GM21526 (cell line): Measurements from ENCODE around the gene APOL2.
"Not testable (repeated sequence)": the region's sequence is repeated elsewhere in the genome, so short reads cannot be mapped to it uniquely, and the experiment has no call there.

Source experiments
- ATAC-seq: cut with Tn5 transposase; IDR thresholded peaks from one replicate; pipeline ENCODE4 v1.9.1; 2021; ENCODE audit warnings: moderate library complexity; ENCODE audit not compliant: unreplicated experiment, low FRiP score

The APOL2 gene

DNA sequence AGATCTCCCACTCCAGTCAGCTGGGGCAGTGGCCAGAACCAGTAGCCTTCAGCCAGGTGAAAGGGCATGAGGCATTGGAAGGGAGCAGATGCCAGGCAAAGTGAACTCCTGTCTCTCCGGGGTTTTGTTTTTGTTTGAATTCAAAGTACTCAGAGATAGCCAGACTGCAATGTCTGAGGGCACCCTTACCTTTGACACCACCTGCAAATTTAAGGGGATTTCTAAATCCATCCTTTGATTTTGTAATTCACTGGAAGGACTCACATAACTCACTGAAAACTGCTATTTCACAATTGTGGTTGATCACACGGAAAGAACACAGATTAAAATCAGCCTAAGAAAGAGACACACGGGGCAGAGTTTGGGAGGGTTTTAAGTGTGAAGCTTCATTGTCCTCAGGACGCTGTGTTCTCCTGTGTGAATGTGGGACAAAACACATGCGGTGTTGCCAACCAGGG lies 23.9 kb upstream of the APOL2 start:
- not testable (repeated sequence) for ATAC-seq

DNA sequence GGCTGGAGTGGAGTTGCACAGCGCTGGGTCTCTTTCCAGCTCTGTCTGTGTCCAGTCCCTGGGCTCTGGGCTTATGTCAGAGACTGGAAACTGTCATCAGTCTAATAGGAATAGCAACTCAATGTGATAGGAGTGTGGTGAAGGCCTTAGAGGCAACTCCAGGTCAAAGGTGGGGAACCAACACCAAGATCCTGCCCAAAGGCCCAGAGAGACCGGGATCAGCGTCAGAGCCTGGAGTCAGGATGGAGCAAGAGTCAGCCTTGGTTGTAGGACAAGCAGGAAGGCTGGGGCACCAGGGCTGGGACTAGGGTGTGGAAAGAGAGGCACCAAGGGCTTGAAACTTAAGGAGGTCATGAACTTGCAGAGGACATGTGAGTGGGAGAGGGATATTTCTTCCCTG lies 23.0 kb upstream of the APOL2 start:
- ATAC-seq = not testable (repeated sequence)

DNA sequence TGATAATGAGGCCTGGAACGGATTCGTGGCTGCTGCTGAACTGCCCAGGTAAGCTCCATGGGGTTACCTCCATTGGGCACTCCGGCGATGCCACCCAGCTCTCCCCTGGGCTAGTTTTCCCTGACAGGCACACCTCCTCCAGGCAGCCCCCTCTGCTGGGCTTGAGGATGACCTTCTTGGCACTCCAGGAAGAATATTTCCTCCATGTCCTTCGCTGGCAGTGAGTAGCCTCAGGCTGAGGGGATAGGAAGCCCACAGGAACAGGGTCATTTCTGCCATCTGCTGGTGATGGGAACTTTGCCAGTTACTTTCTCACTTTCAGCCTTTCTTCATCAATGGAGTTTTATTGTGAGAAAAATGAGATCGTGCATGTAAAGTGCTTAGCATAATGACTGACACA lies 22.3 kb upstream of the APOL2 start:
- ATAC-seq = not testable (repeated sequence)

DNA sequence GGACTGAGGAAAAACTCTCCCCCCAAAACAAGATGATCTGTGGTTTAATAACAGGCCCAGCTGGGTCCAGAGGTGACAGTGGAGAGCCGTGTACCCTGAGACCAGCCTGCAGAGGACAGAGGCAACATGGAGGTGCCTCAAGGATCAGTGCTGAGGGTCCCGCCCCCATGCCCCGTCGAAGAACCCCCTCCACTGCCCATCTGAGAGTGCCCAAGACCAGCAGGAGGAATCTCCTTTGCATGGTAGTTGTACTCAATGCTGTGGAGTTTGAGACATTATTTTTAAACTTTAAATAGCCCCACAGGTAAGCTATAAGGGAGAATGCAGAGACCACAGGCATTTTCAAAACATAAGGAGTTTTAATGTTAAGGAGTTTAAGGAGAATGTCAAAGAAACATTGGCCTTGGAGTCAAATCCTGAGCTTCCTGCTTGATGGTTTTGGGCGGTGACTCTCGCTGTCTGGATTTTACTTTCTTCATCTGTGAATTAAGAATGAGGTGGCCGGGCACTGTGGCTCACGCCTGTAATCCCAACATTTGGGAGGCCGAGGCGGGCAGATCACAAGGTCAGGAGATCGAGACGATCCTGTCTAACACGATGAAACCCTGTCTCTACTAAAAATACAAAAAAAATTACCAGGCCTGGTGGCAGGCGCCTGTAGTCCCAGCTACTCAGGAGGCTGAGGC lies 20.4 kb upstream of the APOL2 start:
- ATAC-seq = no peak

DNA sequence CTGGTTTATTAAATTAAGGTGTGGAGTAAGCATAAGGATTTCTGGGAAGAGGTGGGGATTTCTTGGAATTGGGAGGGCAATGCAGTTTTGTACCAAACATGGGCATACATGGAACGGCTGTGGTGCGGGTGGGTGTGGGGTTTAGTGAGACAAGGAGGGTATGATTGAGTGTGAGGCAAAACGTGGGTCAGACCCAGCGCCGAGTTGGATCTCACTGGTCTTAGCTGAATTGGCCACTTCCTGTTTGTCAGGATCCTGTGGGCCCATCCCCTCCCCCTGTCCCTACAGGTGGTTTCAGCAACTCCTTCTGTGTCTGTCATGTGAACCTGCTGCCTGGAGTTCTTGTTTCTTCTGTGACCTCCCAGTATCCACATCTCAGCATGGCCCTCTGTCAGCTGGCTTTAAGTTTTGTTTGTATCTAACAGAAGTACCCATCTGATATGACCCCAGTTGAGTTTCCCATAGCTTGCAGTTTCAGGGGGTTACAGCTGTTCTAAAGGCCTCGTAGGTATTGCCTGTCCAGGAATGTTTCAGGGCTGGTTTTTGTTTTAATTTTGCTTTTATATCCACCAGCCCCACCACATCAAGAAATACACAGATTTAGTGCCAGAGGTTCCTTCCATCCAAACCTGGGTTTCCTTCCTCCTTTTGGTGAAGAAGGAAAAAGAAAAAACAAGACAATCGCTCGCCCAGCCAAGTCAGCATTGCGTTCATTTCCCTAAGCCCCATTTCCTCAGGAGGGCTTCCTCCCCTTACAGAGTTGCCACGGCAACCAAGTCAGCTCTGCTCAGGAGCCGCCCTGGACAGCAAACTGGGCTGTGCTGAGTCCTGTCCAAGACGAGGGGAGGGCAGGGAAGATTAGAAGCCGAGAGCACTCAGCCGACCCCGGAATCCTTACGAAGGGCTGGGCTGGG lies 19.6 kb upstream of the APOL2 start:
- no peak for ATAC-seq

DNA sequence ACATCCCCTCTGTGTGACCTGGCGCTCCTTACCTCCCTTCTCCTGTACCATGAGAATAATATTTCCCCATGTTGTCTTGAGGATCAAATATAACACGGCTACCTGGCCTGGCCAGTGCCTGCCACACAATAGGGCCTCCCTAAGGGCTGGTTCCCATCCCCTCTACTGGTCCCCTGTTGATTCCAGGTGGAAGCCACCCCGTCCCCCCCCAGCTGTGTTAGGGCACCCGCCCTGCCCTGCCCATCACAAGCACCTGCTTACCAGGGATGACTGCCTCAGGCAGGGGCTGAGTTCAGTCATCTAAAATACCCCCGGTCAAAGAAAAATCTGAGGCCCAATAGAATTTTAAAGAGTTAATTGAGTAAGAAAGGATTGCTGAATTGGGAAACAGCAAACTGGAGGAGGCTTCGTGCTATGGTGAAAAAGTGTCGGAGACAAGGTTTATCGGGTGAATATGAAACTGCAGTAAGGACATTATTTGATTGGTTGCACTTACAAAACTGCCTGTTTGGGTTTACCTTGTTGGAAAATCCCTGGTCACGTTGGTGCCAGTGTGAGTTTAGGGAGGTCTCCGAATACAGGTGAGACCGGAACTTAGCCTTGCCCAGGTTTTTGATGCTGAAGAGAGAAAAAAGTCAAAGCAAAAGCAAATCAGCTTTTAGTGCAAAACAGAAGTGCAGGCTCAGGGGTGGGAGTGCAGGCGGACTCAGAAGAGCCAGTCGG lies 18.8 kb upstream of the APOL2 start:
- no peak for ATAC-seq

DNA sequence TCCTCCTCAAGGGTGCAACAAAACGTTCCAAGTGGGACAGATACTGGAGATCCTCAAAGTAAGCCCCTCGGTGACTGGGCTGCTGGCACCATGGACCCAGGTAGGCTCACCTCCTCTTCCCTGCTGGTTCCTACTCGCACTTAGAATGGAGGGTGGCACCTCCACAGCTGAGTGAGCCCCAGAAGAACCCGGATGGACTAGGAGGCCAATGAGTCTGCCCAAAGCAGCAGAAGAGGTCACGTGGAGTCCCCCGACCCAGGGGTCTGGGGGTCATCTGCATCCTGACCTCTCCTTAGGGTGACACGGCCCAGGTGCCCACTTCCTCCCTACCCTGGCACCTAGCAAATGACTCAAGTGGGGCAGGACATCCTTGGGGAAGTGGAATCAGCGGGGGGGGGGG lies 18.0 kb upstream of the APOL2 start:
- no peak for ATAC-seq

DNA sequence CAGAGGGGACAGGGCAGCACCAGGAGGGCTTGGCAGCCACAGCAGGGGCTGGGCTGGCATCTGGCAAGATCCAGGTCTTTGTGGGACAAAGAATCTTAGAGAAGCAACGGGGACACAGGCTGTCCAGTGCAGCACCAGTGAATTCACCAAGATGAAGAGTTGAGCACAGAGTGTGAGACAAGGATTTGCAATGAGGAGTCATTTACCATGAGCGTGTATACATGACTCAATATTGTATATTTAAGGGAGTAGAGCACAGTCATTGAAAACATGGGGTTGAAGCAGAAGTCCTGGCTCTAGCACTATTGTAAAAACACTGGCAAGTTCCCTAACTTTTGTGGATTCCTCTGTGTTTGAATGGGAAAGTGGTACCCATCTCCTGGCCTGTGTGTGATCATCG lies 17.2 kb upstream of the APOL2 start:
- no peak for ATAC-seq

DNA sequence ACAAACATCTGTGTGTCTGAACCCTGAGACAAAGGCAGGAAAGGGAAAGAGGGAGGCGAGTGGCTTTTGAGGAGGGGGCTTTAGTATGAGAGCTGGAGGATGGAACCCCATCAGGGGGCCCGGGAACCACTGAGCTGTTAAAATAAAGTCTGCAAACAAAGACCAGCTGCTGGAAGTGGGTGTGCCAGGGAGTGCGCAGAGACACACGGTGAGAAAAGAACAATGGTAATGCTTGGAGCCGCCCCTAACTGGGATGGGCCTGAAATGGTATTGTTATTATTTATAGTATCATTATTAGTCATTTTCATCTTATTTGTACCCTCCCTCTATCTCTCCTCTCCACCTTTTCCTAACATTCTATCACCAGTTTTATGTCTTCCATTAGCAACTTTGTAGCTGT lies 16.2 kb upstream of the APOL2 start:
- not testable (repeated sequence) for ATAC-seq

DNA sequence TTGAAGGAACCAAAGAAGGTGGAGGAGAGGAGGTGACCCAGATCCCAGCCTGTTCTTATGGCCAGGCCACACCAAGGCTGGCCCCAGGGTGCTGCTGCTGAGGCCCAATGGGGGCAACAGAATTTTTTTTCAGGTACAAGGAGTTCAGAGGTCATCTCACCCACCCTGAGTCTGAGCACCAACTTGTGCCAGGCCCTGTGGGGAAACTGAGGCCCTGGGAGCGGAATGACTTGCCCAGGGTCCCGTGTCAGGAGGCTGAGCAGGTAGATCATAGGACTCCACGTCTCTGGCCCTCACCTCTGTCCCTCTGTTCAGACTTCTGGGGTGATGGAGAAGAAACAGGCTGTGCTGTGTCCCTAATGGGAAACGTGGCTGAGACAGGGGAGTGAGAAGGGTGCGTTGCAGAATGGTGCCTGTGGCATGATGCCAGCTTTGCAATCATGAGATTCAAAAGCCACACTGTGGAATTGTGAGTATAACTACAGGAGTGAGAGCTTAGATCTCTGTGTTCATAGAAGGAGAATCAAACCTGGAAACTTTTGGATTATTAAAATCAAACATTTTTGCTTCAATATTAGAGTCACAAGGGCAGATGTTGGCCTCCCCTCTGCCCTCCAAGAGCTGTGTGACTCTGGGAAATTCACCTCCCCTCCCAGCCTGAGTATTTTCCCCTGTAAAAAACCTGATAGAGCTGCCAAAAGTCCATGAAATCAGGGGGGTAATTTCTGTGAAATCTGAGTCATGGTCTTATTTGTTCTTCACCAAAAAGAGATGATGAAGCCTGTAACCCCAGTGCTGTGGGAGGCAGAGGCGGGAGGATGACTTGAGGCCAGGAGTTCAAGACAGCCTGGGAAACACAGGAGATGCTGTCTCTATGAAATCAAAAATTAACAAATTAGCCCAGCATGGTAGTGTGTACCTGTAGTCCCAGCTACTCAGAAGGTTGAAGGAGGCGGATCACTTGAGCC lies 14.5 kb upstream of the APOL2 start:
- ATAC-seq = no peak

DNA sequence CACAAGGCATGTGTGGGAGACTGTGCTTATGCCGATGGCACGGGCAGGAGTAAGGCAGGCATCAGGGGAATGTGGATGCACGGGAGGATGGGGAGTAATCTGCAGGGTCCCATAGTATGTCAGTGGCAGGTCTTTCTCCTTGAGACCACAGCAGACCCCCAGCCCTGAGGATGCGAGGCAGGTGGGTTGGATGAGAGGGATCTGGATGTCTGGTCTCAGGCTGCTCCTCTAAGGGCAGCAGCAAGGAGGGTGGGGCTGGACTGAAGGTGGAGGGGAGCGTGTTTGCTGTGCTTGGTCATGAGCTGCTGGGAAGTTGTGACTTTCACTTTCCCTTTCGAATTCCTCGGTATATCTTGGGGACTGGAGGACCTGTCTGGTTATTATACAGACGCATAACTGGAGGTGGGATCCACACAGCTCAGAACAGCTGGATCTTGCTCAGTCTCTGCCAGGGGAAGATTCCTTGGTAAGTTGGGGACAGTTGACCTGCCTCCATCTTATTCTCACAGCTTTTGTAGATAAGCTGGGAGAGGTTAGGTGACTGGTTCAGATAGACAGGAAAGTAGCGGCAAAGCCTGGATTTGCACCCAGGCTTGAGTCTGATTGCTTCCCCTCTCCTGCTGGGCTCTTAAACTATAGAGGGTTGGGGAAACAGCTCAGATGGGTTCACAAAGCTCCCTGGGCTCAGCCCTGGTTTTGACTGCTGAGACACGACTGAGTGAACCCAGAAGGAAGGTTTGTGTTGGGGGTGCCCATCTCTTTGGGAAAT lies 13.6 kb upstream of the APOL2 start, which contains the start of gene APOL1:
Gene APOL1, plus strand, starts transcription at position 380 of the 769 bp plus-strand sequence. CDS start 1,823 bp downstream, outside the sequence.
- ATAC-seq = no peak

DNA sequence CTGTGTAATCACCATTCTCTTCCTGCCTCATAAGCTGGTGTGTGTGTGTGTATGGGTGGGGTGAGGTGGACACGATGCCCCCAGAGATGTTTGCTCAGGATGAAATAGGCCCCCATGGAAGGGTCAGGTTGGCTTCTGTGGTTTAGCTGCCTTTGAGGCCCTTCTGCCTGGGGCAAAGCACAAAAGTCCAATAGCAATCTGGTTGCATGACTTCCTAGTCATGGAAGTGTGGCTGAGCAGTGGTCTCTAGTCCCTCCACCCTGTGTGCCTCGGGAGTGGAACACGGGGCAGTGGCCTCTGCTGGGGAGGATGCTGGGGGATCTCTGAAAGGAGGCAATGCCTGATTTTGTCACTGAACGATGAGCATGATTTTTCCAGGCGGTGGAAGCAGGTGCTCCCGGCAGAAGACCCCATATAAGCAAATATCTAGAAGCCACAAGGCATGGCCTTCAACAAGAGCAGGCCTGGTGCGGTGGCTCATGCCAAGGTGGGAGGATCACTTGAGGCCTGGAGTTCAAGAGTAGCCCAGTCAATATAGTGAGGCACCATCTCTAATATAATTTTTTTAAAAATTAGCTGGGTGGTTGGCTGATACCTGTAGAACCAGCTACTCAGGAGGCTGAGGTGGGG lies 12.8 kb upstream of the APOL2 start:
- not testable (repeated sequence) for ATAC-seq

DNA sequence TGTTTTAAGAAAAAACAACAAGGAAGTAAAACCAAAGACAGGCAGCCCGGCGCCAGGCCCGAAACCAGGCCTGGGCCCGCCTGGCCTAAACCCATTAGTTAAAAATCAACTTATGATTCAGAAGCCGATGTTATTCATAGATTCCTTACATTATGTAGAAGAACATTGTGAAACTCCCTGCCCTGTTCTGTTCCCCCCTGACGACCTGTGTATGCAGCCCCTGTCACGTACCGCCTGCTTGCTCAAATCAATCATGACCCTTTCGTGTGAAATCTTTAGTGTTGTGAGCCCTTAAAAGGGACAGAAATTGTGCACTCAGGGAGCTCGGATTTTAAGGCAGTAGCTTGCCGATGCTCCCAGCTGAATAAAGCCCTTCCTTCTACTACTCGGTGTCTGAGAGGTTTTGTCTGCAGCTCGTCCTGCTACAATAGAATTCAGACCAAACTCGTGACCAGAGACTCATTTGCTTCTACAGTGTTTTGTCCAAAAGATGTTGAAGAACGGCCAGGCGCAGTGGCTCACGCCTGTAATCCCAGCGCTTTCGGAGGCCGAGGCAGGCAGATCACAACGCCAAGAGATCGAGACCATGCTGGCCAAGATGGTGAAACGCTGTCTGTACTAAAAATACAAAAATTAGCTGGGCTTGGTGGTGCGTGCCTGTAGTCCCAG lies 11.1 kb upstream of the APOL2 start:
- ATAC-seq = not testable (repeated sequence)

DNA sequence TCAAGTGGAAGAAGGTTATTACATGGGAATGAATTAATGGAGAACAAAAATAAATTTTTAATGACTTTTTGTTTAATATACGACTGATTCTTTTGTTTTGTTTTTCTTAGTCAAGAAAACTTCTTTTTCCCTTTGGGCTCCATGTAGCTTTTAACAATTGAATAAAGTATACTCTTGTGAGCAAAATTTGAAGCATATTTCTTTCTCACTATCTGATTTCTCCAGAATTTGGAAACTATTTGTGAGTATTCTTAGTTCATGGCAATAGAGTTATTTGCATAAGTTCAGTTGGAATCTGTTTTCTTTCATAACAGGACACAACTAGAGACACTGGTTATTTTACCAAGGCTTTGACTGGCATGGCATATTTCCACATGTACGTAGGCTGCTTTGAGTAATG lies 9.8 kb upstream of the APOL2 start:
- ATAC-seq = no peak

DNA sequence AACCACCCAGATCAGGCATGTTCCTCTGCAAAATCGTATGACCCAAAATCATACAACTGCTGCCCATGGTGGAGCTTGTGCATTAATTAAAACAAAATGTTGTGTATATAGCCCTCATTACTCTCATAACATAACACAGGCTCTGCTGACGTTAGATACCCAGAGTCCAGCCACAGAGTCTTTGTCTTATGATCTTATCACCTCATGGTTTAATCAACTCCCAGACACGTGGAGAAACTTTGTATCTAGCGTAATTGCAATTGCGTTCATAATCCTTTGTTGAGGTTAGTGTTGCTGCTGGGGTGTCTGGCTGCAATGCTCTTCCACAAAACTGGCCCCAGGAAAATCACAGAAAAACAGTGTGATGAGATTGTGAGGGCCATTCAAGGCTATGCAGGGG lies 8.6 kb upstream of the APOL2 start:
- ATAC-seq = no peak

DNA sequence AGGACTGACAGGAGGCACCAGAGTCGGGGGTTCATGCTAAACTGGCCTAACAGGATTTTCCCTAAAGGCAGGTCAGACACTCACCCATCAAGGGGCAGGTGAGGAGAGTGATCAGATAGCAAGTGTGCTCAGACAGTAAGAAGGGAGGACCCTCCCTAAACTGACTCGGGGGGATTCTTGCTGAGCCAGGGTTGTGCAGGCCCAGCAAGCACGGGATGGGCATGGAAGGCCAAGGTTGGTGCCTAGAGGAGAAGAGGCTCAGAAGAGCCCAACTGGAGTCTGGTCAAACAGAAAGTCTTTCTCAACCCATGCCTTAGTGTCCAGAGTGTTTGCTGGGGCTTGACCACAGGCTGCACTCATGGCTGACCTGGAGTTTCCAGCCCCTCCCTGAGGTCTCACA lies 7.4 kb upstream of the APOL2 start:
- ATAC-seq = no peak

DNA sequence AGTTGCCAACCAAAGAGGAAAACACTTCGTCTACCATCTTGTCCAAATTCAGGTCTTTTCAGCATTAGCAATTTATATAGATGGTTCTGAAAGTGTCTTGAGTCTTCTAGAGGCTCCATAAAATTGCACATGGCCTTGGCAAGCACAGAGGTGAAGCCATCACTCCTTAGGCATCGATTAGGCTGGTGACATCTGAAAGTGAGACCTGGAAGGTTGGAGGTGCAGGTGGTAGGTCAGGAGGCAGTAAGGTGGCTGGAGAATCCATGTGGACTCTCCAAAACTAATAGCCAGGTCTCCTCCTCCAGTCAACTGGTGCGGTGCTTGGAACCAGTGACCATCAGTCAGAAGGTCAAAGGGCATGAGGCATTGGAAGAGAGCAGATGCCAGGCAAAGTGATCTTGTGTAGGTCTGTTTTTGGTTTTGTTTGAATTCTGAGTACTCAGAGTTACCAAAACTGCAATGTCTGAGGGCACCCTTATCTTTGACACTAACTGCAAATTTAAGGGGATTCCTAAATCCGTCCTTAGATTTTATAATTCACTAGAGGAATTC lies 6.6 kb upstream of the APOL2 start:
- ATAC-seq = no peak
